ENCODE measurements around the gene OR11H6. TPM values are rescaled to one million over a fixed set of nuclear protein-coding genes. Genes with fewer than 3 reads are reported as not detected.

Gene OR11H6
- total and polyA plus RNA-seq, 9 of the 15 experiments (the other 6 are each of a cell fraction or from before 2014, with no cell fraction given): not detected

- TF ChIP-seq ZNF592 (IDR thresholded peaks at IDR 0.05): no peak
- TF ChIP-seq ZEB2 (IDR thresholded peaks at IDR 0.05): peak; percentile 84
- TF ChIP-seq TCF3 (CRISPR knock-in tag; IDR thresholded peaks at IDR 0.05): peak; percentile 95
- peak; percentile 56; the same call in 1 of the 2 replicates for TF ChIP-seq MBD2 (IDR thresholded peaks at IDR 0.05; ENCODE audit: borderline replicate concordance, low read depth)
- TF ChIP-seq MLX (CRISPR knock-in tag; conservative IDR thresholded peaks at IDR 0.05): no peak
- TF ChIP-seq FOSL1 (tag; conservative IDR thresholded peaks at IDR 0.05): peak; percentile 86
- TF ChIP-seq GATA2 (CRISPR knock-in tag; IDR thresholded peaks at IDR 0.05): peak; percentile 89
- TF ChIP-seq TAL1 (IDR thresholded peaks at IDR 0.05): peak; percentile 97
- TF ChIP-seq ZNF785 (CRISPR knock-in tag; IDR thresholded peaks at IDR 0.05): no peak
- TF ChIP-seq C11orf30 (IDR thresholded peaks at IDR 0.05; ENCODE audit: low read depth): peak; percentile 52; the same call in 1 of the 2 replicates
- TF ChIP-seq LCOR (CRISPR knock-in tag; IDR thresholded peaks at IDR 0.05): 0 out of 2 replicates have a peak, but pooled peaks have one; percentile 45
- TF ChIP-seq GTF2B (IDR thresholded peaks at IDR 0.05; ENCODE audit: extremely low read depth, insufficient read length): no peak
- TF ChIP-seq GTF3C2 (IDR thresholded peaks at IDR 0.05; ENCODE audit: borderline replicate concordance, extremely low read depth, insufficient read length): no peak
- TF ChIP-seq ZNF175 (CRISPR knock-in tag; IDR thresholded peaks at IDR 0.05; ENCODE audit: low read depth): peak; percentile 77; the same call in 1 of the 2 replicates
- TF ChIP-seq LEF1 (IDR thresholded peaks at IDR 0.05): peak; percentile 91; the same call in 1 of the 2 replicates
- no peak for TF ChIP-seq KLF13 (tag; IDR thresholded peaks at IDR 0.05; ENCODE audit: borderline replicate concordance, low read depth)
- no peak for TF ChIP-seq ZNF778 (CRISPR knock-in tag; IDR thresholded peaks at IDR 0.05)
- peak; percentile 91 for TF ChIP-seq HMBOX1 (IDR thresholded peaks at IDR 0.05)
- 0 out of 2 replicates have a peak, but pooled peaks have one; percentile 49 for TF ChIP-seq SMAD3 (CRISPR knock-in tag; conservative IDR thresholded peaks at IDR 0.05)
Measured at GRCh38 chr14:20177433-20177974, 46.0 kb upstream of the OR11H6 start (continued).
